GM19238 (cell line): ENCODE results near the gene PPP1R9B.

ENCODE experiments used
- DNase-seq: peaks from one replicate; pipeline ENCODE4 v3.0.0; 2011; ENCODE audit warnings: low spot score; ENCODE audit not compliant: insufficient read length

The PPP1R9B gene

GRCh38 chr17:50187751-50188530 lies 37.5 kb upstream of the PPP1R9B start:
- no peak for DNase-seq

- DNase-seq: no peak
Measured at GRCh38 chr17:50187394-50187725, 36.9 kb upstream of the PPP1R9B start.

- no peak for DNase-seq
Measured at GRCh38 chr17:50186661-50187393, 36.4 kb upstream of the PPP1R9B start.

- DNase-seq: no peak
Measured at GRCh38 chr17:50185631-50186471, 35.4 kb upstream of the PPP1R9B start.

GRCh38 chr17:50184611-50185398 lies 34.3 kb upstream of the PPP1R9B start:
- DNase-seq: no peak

GRCh38 chr17:50184064-50184463 lies 33.6 kb upstream of the PPP1R9B start:
- DNase-seq: no peak

GRCh38 chr17:50183421-50183994 lies 33.0 kb upstream of the PPP1R9B start:
- no peak for DNase-seq

GRCh38 chr17:50182783-50183420 lies 32.4 kb upstream of the PPP1R9B start:
- DNase-seq: no peak

- no peak for DNase-seq
Measured at GRCh38 chr17:50181591-50182560, 31.4 kb upstream of the PPP1R9B start.

- no peak for DNase-seq
Measured at GRCh38 chr17:50181144-50181543, 30.7 kb upstream of the PPP1R9B start.

- DNase-seq: no peak
Measured at GRCh38 chr17:50180620-50181019, 30.1 kb upstream of the PPP1R9B start.

- no peak for DNase-seq
Measured at GRCh38 chr17:50180111-50180510, 29.6 kb upstream of the PPP1R9B start.

- no peak for DNase-seq
Measured at GRCh38 chr17:50177983-50178834, 27.7 kb upstream of the PPP1R9B start.

GRCh38 chr17:50177476-50177875 lies 27.0 kb upstream of the PPP1R9B start:
- no peak for DNase-seq

GRCh38 chr17:50176559-50177357 lies 26.3 kb upstream of the PPP1R9B start:
- DNase-seq: no peak

GRCh38 chr17:50175035-50175807 lies 24.7 kb upstream of the PPP1R9B start:
- no peak for DNase-seq

GRCh38 chr17:50174444-50174843 lies 24.0 kb upstream of the PPP1R9B start:
- DNase-seq: no peak
